T-helper 1 cell treated with Interleukin-12 subunit alpha and Interleukin-12 subunit beta and Interleukin-4 antibody, amounts not matched to agents 30 ng/mL and 1 ng/mL, for 36 hours (primary cell): ENCODE data around the gene MYT1. TPM values are rescaled to one million over a fixed set of nuclear protein-coding genes. Genes with fewer than 3 reads are reported as not detected.

Experiments used
- intact Hi-C: fragments of 100-400 bp; cut with micrococcal nuclease; formaldehyde crosslinking; loops from one replicate; pipeline ENCODE4 v1.15.1; 2024
- total RNA-seq: library from RNA; stranded (reverse); gene quantifications from 2 replicates; pipeline ENCODE4 v1.2.3, GENCODE V29; 2022

The MYT1 gene
- total RNA-seq, 1 donor from 2014 or later = not detected

- intact Hi-C loops = no loop called here
These were observed 78.7 kb downstream of the MYT1 start for GRCh38 chr20:64242797-64243475.

GRCh38 chr20:64244281-64244805, 80.1 kb downstream of the MYT1 start:
- intact Hi-C loops = no loop called here

GRCh38 chr20:64244870-64245603, 80.8 kb downstream of the MYT1 start:
- intact Hi-C loops = no loop called here

DNA sequence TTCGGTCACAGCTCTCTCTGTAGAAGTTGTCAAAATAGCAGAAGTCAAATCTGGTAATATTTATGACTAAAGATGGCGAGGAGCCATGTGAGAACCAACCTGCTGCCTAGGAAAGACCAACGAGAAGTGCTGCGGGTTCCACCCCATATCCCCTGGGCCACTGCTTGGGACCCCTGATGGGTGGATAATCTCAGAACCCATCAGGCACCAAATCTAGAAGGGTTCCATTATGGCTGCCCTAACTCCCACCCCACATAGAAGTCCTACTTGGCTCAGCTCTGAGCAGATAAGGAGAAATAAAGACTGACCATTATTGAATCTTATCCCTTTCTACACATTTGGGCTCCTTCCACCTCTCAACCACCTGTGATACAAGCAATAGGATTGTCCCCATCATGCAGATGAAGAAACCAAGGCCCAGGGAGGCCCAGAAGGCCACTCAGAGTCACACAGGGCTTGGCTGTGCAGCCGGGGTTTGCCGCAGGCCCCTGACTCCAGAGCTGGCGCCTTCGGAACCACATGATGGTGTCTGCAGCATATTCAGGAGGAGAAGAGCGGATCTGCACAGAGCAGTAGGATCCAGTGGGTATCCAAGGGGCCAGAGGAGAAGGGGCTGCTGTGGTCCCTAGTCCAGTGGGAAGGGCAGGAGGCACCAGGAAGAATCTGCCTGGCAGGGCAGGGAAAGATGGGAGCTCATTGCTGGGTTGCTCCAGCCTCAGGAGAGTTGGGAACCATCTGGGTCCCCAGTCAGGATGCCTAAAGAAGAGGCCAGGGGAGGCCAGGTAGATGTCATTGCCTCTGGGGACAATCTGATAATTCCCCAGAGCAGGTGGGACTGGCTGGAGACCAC, 81.7 kb downstream of the MYT1 start:
- intact Hi-C loops = no loop called here

DNA sequence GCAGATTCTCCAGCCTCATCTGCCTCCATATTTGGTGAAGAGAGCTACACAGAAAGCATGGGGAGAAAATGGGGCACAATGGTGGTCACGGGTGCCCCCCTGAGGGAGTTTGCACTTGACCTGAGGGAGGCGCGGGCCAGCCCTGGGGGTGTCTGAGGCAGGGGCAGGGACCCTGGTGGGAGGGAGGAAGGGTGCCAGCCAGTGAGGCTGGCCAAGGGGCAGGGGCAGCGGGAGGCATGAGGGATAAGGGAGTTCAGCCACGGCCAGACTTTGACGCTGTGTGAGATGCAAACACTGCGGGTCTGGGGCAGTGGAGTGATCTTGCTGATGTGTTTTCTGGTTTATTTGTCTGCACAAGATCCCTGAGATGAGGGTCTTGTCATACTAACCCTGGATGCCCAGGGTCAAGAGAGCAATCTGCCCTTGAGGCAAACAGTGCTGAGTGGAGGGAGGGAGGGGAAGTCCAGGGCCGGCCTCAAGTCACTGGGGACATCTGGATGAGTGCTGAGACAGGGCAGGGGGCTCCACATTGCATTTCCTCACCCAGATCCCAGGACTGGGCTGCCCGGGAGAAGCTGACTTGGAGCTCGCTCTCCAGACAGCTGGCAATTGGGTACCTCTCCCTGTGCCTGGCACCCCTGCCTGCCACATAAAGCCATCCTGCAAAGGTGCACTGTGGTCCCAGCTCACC, 82.5 kb downstream of the MYT1 start:
- intact Hi-C loops = no loop called here

- intact Hi-C loops = no loop called here
These were observed 83.0 kb downstream of the MYT1 start for GRCh38 chr20:64247307-64247618.

GRCh38 chr20:64247970-64248841, 84.0 kb downstream of the MYT1 start:
- intact Hi-C loops = no loop called here

DNA sequence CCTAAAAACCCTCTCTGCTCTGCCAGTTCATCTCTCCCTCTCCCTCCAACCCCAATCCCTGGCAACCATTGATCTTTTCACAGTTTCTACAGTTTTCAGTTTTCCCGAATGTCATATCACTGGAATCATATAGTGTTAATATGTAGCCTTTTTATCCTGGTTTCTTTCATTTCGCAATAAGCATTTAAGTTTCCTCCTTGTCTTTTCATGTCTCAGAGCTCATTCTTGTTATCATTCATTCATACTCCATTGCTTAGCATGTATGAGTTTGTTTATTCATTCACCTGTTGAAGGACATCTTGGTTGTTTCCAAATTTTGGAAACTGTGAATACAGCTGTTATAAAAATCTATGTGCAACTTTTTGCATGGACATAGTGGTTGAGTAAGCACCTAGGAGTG, 85.8 kb downstream of the MYT1 start:
- intact Hi-C loops = no loop called here

DNA sequence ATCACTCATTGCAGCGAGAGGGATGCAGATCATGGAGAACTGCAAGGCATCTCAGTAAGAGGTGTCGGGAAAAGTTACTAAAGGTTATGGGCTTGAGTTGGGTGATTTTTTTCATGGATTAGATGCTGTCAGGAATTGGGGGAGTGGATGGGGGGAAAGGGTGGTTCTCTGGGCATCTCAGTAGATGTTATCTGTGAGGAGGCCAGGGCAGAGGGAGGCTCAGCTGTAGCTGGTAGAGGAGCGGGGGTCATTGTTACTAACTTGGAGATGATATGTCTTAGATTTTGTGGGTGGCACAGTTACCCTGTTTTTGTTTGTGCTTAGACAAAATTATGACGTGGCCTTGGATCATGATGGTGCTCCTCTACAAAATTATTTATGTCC, 88.7 kb downstream of the MYT1 start:
- intact Hi-C loops = no loop called here

- intact Hi-C loops = no loop called here
These were observed 89.2 kb downstream of the MYT1 start for GRCh38 chr20:64253443-64253842.

DNA sequence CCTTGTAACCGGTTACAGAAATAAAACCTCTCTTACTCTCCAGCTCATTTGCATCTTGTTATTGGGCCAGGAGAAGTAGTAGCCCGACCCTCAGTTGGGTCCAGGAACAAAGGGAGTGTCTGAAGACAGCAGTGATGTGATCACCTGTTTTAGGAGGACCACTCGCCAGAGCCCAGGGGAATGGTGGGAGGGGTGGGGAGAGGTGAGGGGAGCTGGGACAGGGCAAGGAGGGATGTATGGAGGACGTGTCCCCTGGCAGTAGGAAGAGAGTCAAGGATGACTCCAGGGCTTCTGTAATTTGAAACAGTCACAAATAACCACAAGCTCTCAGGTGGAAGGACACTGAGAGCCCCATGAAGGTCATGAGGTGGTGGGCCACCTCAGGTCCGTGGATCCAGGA, 89.9 kb downstream of the MYT1 start:
- intact Hi-C loops = no loop called here

- intact Hi-C loops = no loop called here
These were observed 90.5 kb downstream of the MYT1 start for GRCh38 chr20:64254571-64255360.

GRCh38 chr20:64255361-64256281, 91.4 kb downstream of the MYT1 start, which contains the start of gene PCMTD2:
TSS of gene PCMTD2 (plus strand) at chr20:64255748. CDS start at chr20:64259966, 4,218 bp downstream.
- intact Hi-C loops = loop anchor here (2.0 kb wide), 1 partner anchor 173 kb away; no protein-coding TSS in a partner anchor

GRCh38 chr20:64256282-64256935, 92.2 kb downstream of the MYT1 start:
- intact Hi-C loops = loop anchor here (2.0 kb wide), 1 partner anchor 174 kb away; no protein-coding TSS in a partner anchor

- intact Hi-C loops = loop anchor here (2.0 kb wide), 1 partner anchor 174 kb away; no protein-coding TSS in a partner anchor
These were observed 93.0 kb downstream of the MYT1 start for GRCh38 chr20:64257107-64257757.

- intact Hi-C loops = no loop called here
These were observed 94.0 kb downstream of the MYT1 start for GRCh38 chr20:64258071-64258823.
